GM18526 (cell line): ENCODE data around the gene KCNB1.

Experiments
- POLR2A ChIP-seq: IDR thresholded peaks from 3 replicates; pipeline ENCODE4 v1.6.1; 2011; ENCODE audit not compliant: insufficient read length; ENCODE audit errors: extremely low read depth

Gene KCNB1

DNA sequence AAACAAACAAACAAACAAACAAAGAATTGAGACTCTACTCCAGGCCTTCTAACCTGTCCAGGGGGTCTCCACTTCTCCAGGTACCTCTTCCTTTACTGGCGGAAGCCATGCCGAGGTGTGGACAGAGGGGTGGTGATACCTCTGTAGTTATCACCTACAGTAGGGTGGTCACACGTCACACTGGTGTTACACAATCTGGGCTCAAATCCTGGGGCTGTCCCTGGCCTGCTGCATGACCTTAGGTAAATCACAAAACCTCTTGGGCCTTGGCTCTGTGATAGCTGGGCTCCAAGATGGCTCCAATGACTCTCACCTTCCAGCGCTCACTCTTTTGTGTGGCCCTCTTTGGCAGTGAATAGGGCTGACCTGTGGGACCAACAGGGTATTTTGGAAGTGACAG lies 127.8 kb downstream of the KCNB1 start:
- TF ChIP-seq POLR2A: no peak

DNA sequence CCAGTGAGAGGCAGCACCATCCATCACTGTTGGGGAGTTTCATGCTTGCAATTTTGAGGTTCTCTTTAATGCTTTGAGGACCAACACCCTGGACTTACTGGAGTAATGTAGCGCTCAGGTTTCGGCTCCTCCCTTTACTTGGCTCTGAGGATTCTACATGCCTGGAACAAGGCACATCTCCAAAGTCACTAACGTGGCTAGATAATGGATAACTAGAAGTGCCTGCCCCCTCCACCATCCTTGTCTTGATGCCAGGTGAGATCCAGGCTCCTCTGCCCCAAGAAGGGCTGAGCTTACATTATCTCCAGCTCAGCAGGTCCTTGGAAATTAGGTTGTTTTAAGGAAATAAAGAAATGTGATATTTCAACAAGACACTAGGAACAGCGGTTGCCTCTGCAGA lies 129.1 kb downstream of the KCNB1 start:
- no peak for TF ChIP-seq POLR2A

DNA sequence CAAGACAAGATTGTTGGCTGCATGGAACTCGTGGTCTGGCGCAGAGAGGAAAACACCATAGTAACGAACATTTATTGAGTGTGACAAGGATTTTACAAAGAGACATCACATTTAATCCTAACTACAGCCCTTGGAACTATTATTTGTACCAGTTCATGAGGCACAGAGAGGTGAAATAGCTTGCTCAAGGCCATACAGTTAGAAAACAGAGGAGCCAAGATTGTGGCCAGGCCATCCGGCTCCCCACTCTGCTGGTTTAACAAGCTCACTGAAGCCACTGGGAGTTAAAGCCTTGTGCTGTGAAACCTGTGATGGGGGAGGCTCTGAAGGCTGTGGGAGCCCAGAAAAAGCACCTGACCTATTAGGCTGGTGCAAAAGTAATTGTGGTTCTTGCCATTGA lies 129.7 kb downstream of the KCNB1 start:
- no peak for TF ChIP-seq POLR2A

DNA sequence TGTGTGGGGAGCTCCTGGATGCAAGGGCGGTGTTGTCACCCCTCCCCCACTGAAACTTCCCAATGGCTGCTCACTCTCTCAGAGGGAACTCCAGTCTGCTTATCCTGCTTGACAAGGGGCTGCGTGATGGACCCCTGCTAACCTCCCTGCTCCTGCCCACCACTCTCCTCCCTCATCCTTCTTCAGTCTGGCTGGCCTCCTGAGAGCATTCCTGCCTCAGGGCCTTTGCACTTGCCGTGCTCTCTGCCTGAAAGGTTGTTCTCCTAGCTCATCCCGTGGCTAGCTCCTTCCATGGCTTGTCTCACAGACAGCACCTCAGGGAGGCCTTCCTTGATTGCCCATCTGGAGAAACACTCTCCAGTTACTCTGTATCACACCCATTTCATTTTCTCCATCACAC lies 130.7 kb downstream of the KCNB1 start:
- TF ChIP-seq POLR2A: no peak

DNA sequence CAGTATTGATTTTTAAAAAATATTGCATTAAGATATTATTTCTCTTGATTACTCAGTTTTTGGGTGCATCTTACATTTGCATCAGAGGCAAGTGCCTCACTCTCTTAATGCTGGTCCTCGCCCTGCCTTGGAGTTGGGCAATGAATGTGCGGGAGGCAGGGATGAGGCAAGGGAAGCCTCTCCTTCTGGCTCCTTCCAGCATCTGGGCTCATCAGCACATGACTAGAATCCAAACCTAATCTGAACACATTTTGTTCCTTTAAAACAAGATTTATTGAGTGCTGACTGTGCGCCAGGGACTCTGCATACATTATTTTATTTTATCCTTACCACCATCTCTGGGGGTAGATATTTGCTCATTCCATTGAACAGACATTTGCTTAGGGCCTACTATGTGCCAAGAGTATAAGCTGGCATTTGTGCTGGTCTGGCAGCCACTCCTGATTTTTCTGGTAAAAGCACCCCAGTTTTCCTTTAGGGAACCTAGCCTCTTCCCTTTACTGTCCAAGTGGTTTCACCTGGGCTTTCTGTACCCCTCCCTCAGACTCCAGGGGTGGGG lies 132.7 kb downstream of the KCNB1 start:
- no peak for TF ChIP-seq POLR2A

DNA sequence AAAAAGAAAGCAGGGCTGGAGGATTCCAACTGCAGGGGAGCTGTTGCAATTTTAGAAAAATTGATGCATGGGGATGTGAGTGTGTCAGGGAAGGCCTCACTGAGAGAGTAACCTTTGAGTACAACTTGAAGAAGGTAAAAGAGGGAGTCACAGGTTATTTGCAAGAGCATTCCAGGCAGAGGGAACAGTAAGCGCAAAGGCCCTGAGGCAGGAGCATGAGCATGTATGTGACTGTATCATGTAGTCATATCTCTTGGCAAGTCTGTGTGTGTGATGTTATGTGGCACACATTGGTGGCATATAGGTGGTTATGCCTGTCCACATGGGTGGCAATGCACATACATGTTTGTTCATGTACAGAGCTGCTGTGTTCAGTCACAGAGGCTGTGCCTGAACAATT lies 133.4 kb downstream of the KCNB1 start:
- TF ChIP-seq POLR2A: no peak

DNA sequence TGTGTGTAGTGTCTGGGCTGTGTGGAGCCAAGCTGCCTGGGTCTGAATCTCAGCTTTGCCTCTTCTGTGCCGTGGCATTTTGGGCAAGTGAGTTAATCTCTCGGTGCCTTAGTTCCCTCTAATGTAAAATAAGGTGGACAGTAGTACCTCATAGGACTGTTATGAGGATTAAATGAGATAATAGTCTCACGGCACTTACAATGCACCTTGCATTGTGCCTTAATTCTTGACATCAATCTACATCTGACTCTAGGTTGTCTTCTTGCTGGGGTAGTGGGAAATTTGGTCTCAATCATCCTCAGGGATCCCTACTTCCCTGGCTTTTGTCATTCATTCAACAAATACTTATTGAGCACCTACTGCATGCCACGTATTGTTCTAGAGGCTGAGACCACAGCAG lies 133.9 kb downstream of the KCNB1 start:
- no peak for TF ChIP-seq POLR2A

DNA sequence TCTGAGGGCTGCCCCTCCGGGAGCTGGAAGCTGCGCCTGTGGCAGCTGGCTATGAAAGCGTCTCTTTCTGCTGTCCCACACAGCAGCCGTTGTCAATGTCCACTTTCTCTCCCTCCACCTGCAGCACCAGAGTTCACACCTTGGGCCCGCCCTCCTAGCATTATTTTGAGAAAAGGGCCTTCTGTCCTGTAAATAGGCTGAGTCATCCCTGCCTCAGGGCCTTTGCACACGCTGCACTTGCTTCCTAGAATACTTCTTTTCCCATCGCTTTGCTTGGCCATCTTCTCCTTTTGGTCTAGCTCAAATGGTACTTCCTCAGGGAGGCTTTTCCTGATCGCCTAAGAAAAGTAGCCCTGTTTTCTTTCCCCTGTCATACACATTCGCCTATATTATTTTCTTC lies 135.3 kb downstream of the KCNB1 start:
- no peak for TF ChIP-seq POLR2A

DNA sequence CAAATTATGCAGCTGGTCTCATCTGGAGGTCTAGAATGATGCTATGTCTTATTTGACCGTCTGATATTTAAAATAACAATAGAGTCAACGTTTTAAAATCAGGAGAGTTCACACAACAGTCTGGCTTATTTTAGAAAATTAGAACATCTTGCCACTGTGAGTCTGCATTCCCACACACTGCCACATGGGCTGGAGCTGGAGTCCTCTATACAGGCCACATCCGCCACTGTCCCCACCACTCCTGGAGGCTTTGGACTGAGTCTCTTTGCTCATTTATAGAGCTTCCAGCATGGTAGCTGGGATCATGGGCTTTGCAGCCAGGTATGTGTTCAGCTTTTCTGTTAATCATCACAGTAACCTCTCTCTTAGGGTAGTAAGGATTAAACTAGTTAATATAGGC lies 135.8 kb downstream of the KCNB1 start:
- TF ChIP-seq POLR2A: no peak

DNA sequence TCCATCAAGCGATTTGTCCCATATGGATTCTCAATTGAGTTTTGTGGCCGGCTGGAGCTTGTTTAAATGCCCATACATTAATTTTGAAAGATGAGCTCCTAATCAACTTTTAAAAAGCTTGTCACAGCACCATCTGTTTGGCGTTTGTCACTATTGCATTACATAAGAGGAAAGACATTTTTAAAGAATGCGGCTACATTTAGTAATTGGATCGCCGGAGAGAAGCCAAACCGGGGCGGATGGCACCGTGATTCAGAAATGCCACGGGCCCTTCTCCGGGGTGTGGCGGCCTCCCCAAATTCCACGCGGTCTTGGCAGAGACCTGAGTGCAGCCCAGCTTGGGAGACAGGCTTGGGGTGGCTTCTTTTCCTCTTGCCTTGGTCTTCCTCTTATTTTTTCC lies 136.9 kb downstream of the KCNB1 start:
- no peak for TF ChIP-seq POLR2A

DNA sequence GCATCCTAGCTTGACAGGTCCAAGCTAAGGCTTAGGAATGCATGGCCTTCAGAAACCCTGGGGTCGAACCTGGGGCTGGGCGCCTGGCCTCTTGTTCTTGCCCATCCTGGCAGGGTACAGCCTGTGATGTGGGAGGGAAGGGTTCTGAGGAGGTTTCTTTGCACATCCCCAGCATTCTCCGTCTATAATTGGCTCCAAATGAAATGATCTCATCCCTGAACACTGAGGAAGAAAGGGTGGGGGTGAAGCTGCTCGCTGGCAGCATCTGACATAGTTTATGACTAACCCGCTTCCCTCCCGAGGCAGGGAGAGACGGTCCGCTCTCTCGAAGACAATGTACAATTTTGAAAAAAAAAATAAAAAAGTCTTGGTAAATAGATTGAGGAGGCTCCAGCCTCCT lies 137.5 kb downstream of the KCNB1 start:
- TF ChIP-seq POLR2A: no peak

DNA sequence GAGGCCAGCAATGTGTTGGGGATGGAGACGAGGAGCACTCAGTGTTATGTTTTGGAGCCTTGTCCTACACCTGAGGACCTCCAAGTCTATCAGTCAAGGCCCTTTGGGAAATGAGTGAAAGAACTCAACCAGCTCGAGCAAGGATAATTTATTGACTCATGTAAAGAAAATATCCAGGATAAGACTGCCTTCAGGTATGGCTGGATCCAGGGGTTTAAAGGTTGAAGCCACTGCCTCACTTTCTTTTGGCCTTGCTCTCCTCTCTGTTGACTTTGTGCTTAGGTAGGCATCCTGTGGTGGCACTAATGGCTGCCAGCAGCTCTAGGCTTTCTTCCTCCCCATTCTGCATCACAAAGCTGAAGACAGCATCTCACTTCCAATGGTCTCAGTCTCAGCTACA lies 138.3 kb downstream of the KCNB1 start:
- TF ChIP-seq POLR2A: no peak

DNA sequence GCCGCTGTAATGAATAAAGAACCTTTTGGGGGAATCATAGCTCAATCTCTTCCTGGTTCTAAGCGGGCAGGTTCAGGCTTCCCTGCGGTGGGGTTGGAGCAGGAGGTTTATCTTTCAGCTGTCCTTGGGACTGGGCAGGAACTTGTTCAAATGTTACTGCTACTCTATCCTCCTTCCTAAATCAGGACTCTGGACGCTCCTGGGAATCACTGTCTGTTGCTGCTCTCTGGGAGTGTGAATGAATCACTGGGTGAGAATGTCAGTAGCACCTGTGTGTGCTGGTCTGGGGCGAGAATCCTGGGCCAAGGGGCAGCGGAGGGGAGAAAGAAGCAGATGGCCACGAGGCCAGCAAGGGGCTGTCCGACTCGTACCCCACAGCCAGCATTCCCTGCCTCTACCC lies 139.2 kb downstream of the KCNB1 start:
- no peak for TF ChIP-seq POLR2A

DNA sequence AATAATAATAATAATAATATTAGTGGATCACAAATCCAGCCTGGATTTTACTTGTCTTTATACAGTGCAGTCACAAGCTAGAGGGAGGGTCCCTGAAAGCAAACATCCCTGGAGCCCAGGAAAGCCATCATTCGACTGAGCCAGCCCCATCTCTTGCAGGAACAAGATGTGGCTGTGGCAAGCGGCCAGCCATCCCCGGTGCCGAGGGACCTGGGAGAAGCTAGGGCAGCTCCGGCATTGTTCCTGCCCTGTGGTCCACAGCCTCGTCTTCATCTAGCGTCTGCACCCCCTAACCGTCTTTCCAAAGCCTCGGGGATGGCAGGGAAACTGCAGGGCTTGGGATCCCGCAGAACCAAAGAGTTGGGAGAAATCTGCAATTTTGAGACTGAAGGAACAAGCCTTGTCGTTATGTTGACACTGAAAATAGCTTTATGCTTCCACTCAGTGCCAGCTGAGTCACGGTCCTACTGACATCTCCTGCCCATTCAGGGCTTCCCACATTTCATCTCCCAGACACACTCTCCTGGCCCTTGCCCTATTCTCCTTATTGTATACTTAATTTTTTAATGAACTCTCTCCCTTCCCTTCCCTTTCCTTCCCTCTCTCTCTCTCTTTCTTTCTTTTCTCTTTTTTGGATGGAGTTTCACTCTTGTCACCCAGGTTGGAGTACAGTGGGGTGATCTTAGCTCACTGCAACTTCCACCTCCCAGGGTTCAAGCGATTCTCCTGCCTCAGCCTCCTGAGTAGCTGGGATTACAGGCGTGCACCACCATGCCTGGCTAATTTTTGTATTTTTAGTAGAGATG lies 142.1 kb downstream of the KCNB1 start:
- TF ChIP-seq POLR2A: no peak

DNA sequence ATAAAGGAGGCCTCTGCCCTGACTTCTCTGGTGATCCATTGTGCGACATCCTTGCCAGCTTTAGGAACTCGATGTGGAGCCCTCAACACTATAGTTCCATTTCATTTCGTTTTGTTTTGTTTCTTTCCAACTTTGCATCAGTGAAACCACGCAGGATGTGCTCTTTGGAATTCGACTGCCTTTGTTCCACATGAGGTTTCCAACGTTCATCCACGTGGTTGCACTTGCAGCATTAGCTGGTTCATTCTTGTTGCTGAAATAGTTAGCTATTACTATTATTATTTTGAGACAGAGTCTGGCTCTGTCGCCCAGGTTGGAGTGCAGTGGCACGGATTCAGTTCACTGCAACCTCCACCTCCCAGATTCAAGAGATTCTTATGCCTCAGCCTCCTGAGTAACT lies 143.3 kb downstream of the KCNB1 start:
- no peak for TF ChIP-seq POLR2A

DNA sequence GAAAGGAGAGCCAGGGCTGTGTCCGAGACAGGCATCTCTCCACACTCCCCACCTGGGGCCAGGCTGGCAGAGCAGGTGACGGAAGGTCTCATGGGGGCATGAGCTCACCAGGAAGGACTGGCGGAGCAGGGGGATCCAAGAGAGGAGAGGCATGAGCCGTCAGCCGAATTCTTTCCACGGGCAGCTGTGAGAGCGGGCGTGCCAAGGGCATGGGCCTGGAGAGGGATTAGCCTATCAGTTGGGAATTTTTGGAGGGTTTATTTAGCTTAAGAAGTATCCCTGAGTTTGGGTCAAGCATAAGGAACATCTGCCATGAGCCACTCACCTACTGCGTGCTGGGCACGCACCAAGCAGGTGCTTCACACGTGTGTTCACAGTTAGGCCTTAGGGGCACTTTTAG lies 144.4 kb downstream of the KCNB1 start:
- TF ChIP-seq POLR2A: no peak

DNA sequence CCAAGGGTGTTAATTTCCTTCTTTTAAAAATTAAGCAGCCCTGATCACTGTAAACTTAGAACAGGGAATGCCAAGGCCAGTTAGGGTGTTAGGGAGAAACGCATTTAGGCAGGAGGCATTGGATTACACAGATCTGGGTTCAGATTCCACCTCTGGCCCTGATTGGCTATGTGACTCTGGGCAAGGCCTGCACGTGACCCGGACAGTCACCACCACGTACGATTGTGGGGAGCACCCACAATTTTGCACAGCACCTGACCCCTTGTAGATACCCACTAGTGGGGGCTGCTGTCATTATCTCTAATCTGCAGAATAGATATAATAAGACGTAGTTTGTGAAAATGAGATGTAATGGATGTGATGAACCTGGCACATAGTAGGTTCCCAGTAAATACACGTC lies 145.1 kb downstream of the KCNB1 start:
- no peak for TF ChIP-seq POLR2A

DNA sequence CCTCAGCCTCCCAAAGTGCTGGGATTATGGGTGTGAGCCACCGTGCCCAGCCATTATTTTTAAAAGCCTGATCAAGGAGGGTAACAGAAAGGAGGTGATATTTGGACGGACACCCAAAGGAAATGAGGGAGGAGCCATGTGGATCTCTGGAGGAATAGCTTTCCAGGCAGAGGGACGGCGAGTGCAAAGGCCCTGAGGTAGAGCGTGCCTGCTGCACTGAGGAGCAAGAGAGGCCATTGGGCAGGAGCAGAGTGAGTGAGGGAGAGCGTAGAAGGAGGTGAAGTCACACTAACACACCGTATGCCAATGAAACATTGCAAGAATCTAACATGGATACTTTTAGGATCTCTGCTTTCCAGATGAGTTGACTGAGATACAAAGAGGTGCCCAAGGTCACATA lies 145.7 kb downstream of the KCNB1 start:
- no peak for TF ChIP-seq POLR2A

DNA sequence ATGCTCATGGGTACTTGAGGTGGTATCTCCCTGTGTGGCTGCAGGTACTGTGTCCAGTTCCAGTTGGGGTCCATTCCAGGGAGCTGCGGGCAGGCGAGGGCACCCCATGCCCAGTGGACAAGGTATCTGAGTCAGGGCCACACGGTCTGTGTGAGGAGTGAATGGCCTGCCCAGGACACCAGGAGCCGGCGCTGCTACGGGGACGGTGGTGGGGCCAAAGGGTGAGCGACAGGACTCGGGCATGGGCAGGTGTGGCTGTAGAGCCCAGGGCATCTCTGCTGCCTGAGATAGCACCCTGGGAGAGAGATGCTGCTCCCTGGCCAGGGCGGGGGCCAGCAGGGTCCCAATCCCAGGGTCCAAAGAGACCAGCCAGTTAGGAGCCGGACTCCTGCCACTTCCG lies 147.0 kb downstream of the KCNB1 start:
- TF ChIP-seq POLR2A: no peak
